Activated CD4-positive, alpha-beta memory T cell treated with anti-CD3 and anti-CD28 coated beads for 36 hours (primary cell): Measurements from ENCODE around the gene SYPL2. TPM values are rescaled to one million over a fixed set of nuclear protein-coding genes. Genes with fewer than 3 reads are reported as not detected.
"Not testable (repeated sequence)": the region's sequence is repeated elsewhere in the genome, so short reads cannot be mapped to it uniquely, and the experiment has no call there.

ENCODE experiments used
- CTCF ChIA-PET: fragments of 350-600 bp; sonication (Branson Sonifier 250); formaldehyde crosslinking; loops from one replicate; lab custom pipeline; 2021; ENCODE audit warnings: antibody characterized with exemption, inconsistent platforms; lab: Charles Lee
- POLR2A ChIA-PET: fragments of 350-600 bp; sonication (Branson Sonifier 250); formaldehyde crosslinking; loops from one replicate; lab custom pipeline; 2021; ENCODE audit warnings: antibody characterized with exemption; lab: Charles Lee
- DNase-seq: peaks from one replicate; pipeline ENCODE4 v3.0.0-alpha.2; 2020
- H3K27ac Mint-ChIP-seq: one replicate; pipeline ENCODE4 v1.8.0; 2021; ENCODE audit warnings: mixed read lengths
- H3K27me3 Mint-ChIP-seq: one replicate; pipeline ENCODE4 v1.8.0; 2021; ENCODE audit warnings: mixed read lengths
- H3K36me3 Mint-ChIP-seq: one replicate; pipeline ENCODE4 v1.8.0; 2021; ENCODE audit warnings: mixed read lengths
- H3K4me1 Mint-ChIP-seq: one replicate; pipeline ENCODE4 v1.8.0; 2021; ENCODE audit warnings: low read depth, mixed read lengths
- H3K4me3 Mint-ChIP-seq: one replicate; pipeline ENCODE4 v1.8.0; 2021; ENCODE audit warnings: mild to moderate bottlenecking, mixed read lengths
- H3K9me3 Mint-ChIP-seq: one replicate; pipeline ENCODE4 v1.8.0; 2021; ENCODE audit warnings: mixed read lengths
- intact Hi-C: fragments of 100-400 bp; cut with micrococcal nuclease; formaldehyde crosslinking; loops from one replicate; pipeline ENCODE4 v1.15.1; 2023
- total RNA-seq, 2 experiments: library from RNA; stranded (reverse); gene quantifications; one replicate each; pipeline ENCODE4 v1.2.3, GENCODE V29; 2021

SYPL2 gene
- total RNA-seq, 2 experiments from 2014 or later, result not detected

DNA sequence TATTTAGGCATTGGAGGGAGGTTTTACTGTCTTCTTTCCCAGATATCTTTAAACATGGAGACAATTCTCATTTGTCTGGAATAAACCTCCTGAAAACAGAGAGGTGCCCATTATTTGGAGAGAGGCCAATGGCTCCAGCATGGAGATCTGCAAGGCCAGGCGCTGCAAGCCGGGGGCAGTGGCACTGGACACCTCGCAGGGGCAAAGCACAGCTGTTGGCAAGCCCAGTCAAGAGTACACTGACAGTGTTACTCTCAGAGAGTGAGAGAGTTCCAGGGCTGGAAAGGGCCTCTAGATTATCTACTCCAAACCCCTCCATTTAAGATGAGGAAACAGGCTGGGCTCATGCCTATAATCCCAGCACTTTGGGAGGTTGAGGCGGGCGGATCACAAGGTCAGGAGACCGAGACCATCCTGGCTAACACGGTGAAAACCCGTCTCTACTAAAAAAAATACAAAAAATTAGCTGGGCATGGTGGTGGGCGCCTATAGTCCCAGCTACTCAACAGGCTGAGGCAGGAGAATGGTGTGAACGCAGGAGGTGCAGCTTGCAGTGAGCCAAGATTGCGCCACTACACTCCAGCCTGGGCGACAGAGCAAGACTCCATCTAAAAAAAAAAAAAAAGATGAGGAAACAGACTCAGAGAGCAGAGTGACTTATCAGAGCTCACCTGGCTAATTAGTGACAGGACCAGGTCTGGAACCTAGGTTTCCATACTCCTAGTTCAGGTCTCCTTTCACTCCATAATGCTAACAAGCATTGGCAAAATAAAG, 7.1 kb downstream of the SYPL2 start:
- H3K36me3 Mint-ChIP-seq, H3K4me3 Mint-ChIP-seq, POLR2A ChIA-PET, H3K27ac Mint-ChIP-seq, intact Hi-C loops, H3K9me3 Mint-ChIP-seq, H3K4me1 Mint-ChIP-seq, DNase-seq: not testable (repeated sequence)
- CTCF ChIA-PET, result interaction anchor here (0.6 to 1.2 kb wide), 2 partner anchors 26 to 59 kb away, joined by 4 read pairs; no protein-coding TSS in a partner anchor
- H3K27me3 Mint-ChIP-seq, result peaks cover 26% of the 10 kb centered on the region

DNA sequence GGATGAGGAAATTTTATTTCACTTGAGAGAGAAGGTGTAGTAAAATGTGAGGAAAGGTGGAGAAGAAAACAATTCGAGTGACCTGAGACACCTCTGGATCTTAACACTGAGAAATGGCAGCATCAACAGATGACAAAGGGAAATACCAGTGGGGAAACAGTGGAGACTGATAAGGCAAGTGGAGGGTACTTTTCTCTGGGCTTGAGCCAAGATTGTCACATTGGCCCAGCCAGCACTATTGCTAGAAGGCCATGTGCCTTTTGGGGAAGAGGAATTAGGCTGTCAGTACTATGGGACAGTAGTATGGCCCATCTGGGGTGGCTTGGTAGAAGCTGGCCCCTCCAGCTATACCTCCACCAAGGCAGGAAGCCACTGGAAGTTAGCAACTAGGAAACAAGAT, 8.4 kb downstream of the SYPL2 start:
- ChIA-PET CTCF (no interaction called here), POLR2A (no interaction called here)
- peaks cover 26% of the 10 kb centered on the region for H3K27me3 Mint-ChIP-seq
- intact Hi-C loops, result no loop called here
- DNase-seq, result no peak
- H3K36me3 Mint-ChIP-seq, result no peaks in the 10 kb centered on the region
- H3K9me3 Mint-ChIP-seq, result no peaks in the 10 kb centered on the region
- H3K4me1 Mint-ChIP-seq, result no peaks in the 10 kb centered on the region
- H3K27ac Mint-ChIP-seq, result no peak overlapping the region
- H3K4me3 Mint-ChIP-seq, result no peak overlapping the region

DNA sequence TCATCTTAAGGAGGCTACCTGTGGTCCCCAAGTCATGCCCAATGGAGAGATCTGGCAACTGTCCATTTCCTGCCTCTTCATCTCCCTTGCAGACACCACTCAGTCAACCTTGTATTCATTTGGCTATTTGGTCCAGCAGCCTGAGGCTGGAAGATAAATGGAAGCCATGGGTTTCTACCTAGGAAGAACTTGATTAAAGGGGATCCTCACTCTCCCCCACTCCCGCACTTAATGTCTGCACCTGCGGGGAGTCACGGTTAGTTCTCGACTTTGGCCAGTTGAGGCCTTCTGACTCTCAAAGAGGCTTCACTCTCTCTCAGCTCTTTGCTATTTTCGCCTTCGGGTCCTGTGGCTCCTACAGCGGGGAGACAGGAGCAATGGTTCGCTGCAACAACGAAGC, 8.9 kb downstream of the SYPL2 start:
- CTCF ChIA-PET, result no interaction called here
- no peaks in the 10 kb centered on the region for H3K36me3 Mint-ChIP-seq
- no peaks in the 10 kb centered on the region for H3K4me1 Mint-ChIP-seq
- no peak for DNase-seq
- no peak overlapping the region for H3K27ac Mint-ChIP-seq
- POLR2A ChIA-PET, result no interaction called here
- H3K9me3 Mint-ChIP-seq, result no peaks in the 10 kb centered on the region
- peaks cover 22% of the 10 kb centered on the region for H3K27me3 Mint-ChIP-seq
- intact Hi-C loops, result no loop called here
- no peak overlapping the region for H3K4me3 Mint-ChIP-seq

DNA sequence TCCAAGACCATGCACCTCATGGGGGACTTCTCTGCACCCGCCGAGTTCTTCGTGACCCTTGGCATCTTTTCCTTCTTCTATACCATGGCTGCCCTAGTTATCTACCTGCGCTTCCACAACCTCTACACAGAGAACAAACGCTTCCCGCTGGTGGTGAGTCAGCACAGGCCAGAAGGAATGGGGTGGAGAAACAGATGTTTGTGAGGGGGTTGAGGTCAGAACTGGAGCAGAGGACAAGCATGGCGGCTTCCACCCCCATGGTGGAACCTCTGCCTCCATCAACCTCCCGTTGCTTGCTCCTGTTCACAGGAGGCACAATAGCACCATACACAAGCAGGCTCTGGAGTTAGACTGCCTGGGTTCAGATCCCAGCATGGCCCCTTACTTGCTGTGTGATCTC, 10.5 kb downstream of the SYPL2 start:
- POLR2A ChIA-PET, result no interaction called here
- Mint-ChIP-seq H3K27me3 (peaks cover 12% of the 10 kb centered on the region), H3K4me1 (no peaks in the 10 kb centered on the region), H3K9me3 (no peaks in the 10 kb centered on the region), H3K4me3 (no peak overlapping the region), H3K27ac (no peak overlapping the region), H3K36me3 (no peaks in the 10 kb centered on the region)
- intact Hi-C loops, result no loop called here
- no peak for DNase-seq
- CTCF ChIA-PET, result interaction anchor here (1.0 kb wide), 1 partner anchor 17 kb away, joined by 3 read pairs; the partner anchor contains the start of gene CYB561D1

DNA sequence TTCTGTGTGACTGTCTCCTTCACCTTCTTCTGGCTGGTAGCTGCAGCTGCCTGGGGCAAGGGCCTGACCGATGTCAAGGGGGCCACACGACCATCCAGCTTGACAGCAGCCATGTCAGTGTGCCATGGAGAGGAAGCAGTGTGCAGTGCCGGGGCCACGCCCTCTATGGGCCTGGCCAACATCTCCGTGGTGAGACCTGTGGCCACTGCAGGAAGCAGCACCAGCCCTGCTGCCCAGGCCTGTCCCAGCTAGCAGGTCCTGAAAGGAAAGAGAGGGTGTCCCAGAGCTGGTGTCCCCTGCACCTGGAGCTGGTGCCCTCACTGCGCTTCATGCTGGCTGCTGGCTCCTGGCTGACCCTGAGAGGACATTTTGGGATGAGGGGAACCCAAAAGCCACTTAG, 11.5 kb downstream of the SYPL2 start:
- Mint-ChIP-seq H3K27me3 (peaks cover 10% of the 10 kb centered on the region), H3K9me3 (no peaks in the 10 kb centered on the region), H3K4me3 (no peak overlapping the region), H3K4me1 (peaks cover 7% of the 10 kb centered on the region), H3K36me3 (no peaks in the 10 kb centered on the region), H3K27ac (no peak overlapping the region)
- intact Hi-C loops, result no loop called here
- CTCF ChIA-PET, result interaction anchor here (0.6 to 1.3 kb wide), 3 partner anchors 15 to 393 kb away, joined by 3 to 5 read pairs (median 3); no protein-coding TSS in a partner anchor
- DNase-seq, result no peak
- POLR2A ChIA-PET, result no interaction called here

DNA sequence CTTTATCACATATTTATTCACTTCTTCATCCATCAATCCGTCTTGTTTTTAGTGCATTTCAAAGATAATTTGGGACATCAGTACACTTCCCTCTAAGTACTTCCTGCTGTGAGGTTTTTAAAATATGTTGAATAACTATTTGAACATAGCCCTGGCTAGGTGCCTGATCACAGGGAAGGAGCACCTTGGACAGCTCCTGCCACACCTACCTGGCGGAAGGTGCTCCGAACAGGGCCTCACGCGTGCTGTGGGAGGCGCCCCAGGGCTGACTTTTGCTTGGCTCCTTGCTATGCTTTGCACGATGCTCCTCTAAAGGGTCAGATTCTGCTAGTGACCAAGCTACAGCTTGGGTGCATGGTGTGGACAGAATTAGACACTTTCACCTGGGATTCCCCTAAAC, 12.5 kb downstream of the SYPL2 start:
- Mint-ChIP-seq H3K9me3 (no peaks in the 10 kb centered on the region), H3K4me3 (no peak overlapping the region), H3K27me3 (peaks cover 10% of the 10 kb centered on the region), H3K27ac (no peak overlapping the region), H3K4me1 (peaks cover 14% of the 10 kb centered on the region), H3K36me3 (no peaks in the 10 kb centered on the region)
- intact Hi-C loops, result no loop called here
- peak; percentile 56 for DNase-seq
- POLR2A ChIA-PET, result no interaction called here
- CTCF ChIA-PET, result interaction anchor here (0.7 to 1.6 kb wide), 5 partner anchors 11 to 53 kb away, joined by 3 to 6 read pairs (median 5); partner anchors contain the start of gene CYB561D1

DNA sequence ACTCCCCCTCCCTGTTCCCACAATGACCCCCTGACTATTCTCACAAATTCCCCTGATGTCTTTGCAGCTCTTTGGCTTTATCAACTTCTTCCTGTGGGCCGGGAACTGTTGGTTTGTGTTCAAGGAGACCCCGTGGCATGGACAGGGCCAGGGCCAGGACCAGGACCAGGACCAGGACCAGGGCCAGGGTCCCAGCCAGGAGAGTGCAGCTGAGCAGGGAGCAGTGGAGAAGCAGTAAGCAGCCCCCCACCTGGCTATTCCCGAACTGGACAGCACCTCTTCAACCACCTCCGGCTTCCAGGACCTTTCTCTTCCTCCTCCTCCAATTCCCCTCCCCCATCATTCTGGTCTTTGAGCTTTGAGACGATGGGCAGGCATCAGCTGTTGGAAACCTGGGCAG, 13.0 kb downstream of the SYPL2 start:
- H3K36me3 Mint-ChIP-seq, result no peaks in the 10 kb centered on the region
- no peak overlapping the region for H3K27ac Mint-ChIP-seq
- H3K9me3 Mint-ChIP-seq, result no peaks in the 10 kb centered on the region
- ChIA-PET POLR2A (no interaction called here), CTCF (interaction anchor here (1.0 to 1.6 kb wide), 5 partner anchors 11 to 18 kb away, joined by 3 to 6 read pairs (median 5); partner anchors contain the start of gene CYB561D1)
- intact Hi-C loops, result no loop called here
- H3K4me3 Mint-ChIP-seq, result no peak overlapping the region
- peaks cover 10% of the 10 kb centered on the region for H3K27me3 Mint-ChIP-seq
- H3K4me1 Mint-ChIP-seq, result peaks cover 16% of the 10 kb centered on the region
- no peak for DNase-seq

DNA sequence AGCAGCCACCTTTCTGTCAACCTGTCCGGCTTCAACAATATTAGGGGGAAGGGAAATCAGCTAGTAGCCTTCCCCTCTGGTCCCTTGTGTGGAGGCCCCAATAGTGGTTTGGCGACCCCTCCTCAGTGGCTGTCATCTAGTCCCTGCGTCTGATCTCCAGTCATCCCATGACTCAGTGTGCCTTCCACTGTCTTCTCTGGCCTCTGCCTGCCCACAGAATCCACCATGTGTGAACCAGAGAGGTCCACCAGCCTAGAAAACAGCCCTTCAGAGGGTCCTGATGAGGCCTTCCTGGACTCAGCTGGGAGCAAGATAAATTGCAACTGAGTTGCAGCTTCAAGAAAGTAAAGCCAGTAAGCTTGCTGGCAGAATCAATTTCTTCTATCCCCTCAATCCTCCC, 13.6 kb downstream of the SYPL2 start:
- H3K9me3 Mint-ChIP-seq, result no peaks in the 10 kb centered on the region
- H3K27me3 Mint-ChIP-seq, result peaks cover 10% of the 10 kb centered on the region
- DNase-seq, result no peak
- H3K4me1 Mint-ChIP-seq, result peaks cover 21% of the 10 kb centered on the region
- POLR2A ChIA-PET, result no interaction called here
- intact Hi-C loops, result loop anchor here (5.0 kb wide), 1 partner anchor 198 kb away; the partner anchor contains the start of gene PSRC1
- H3K36me3 Mint-ChIP-seq, result no peaks in the 10 kb centered on the region
- no peak overlapping the region for H3K4me3 Mint-ChIP-seq
- CTCF ChIA-PET, result interaction anchor here (1.0 to 1.6 kb wide), 2 partner anchors 13 to 14 kb away, joined by 3 to 5 read pairs; partner anchors contain the start of gene CYB561D1
- no peak overlapping the region for H3K27ac Mint-ChIP-seq

DNA sequence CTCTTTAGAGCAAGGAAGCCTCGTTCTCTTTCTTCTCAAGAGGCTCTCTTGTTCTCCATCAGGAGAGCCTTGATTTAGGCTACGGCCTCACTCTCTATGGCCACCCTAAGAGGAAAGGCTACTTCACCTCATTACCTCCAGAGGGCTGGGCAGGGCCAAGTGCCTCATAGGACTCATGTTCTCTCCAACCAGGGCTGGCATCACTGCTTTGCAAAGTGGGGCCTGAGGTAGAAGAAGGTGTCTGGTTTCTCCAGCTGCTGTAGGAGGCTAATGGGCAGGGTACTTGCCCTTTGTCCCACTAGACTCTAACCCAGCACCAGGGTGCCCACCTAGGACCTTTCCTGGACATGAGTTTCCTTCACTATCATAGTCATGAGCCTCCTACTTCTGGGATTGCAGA, 15.3 kb downstream of the SYPL2 start:
- Mint-ChIP-seq H3K4me3 (no peak overlapping the region), H3K4me1 (peaks cover 28% of the 10 kb centered on the region), H3K36me3 (no peaks in the 10 kb centered on the region), H3K9me3 (no peaks in the 10 kb centered on the region), H3K27ac (no peak overlapping the region), H3K27me3 (peaks cover 3% of the 10 kb centered on the region)
- intact Hi-C loops, result loop anchor here (2.0 to 5.0 kb wide), 2 partner anchors 199 to 503 kb away; partner anchors contain the start of genes AHCYL1 and PSRC1
- DNase-seq, result no peak
- ChIA-PET CTCF (interaction anchor here (21.0 to 31.5 kb wide), 2 partner anchors 20 to 50 kb away, joined by 437 to 1096 read pairs; partner anchors contain the start of genes AMIGO1, CYB561D1 and GPR61), POLR2A (interaction anchor here (3.2 to 4.7 kb wide), 2 partner anchors 12 to 55 kb away, joined by 18 to 36 read pairs; partner anchors contain the start of genes CYB561D1 and PSMA5)

DNA sequence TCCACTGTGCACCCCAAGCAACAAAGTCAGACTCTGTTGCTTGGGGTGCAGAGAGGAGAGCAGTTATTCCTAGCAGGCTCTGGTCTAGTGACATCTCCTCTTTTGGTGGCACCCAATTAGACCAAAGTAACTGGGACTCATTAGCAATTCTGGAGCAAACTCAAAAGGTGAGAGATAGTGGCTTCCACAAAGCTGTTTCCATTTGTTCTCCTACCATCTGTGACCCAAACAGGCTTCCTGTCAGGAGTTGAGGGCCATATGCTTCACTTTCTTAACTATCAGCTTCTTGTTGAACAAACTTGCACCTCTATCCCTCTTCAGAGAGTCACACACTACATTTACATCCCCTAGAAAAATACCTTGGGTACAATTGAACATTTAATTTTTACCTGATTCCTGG, 15.9 kb downstream of the SYPL2 start:
- peaks cover 28% of the 10 kb centered on the region for H3K4me1 Mint-ChIP-seq
- H3K4me3 Mint-ChIP-seq, result no peak overlapping the region
- no peaks in the 10 kb centered on the region for H3K36me3 Mint-ChIP-seq
- intact Hi-C loops, result loop anchor here (2.0 to 5.0 kb wide), 2 partner anchors 200 to 503 kb away; partner anchors contain the start of genes AHCYL1 and PSRC1
- H3K27ac Mint-ChIP-seq, result peak overlapping the region; percentile 20
- CTCF ChIA-PET, result interaction anchor here (1.5 to 31.5 kb wide), 5 partner anchors 20 to 67 kb away, joined by 6 to 1096 read pairs (median 9); partner anchors contain the start of genes AMIGO1, CYB561D1, GNAI3 and GPR61
- peaks cover 1% of the 10 kb centered on the region for H3K27me3 Mint-ChIP-seq
- POLR2A ChIA-PET, result interaction anchor here (0.8 to 4.7 kb wide), 5 partner anchors 11 to 66 kb away, joined by 3 to 36 read pairs (median 5); partner anchors contain the start of genes CYB561D1, GNAI3 and PSMA5
- DNase-seq, result no peak
- H3K9me3 Mint-ChIP-seq, result no peaks in the 10 kb centered on the region

DNA sequence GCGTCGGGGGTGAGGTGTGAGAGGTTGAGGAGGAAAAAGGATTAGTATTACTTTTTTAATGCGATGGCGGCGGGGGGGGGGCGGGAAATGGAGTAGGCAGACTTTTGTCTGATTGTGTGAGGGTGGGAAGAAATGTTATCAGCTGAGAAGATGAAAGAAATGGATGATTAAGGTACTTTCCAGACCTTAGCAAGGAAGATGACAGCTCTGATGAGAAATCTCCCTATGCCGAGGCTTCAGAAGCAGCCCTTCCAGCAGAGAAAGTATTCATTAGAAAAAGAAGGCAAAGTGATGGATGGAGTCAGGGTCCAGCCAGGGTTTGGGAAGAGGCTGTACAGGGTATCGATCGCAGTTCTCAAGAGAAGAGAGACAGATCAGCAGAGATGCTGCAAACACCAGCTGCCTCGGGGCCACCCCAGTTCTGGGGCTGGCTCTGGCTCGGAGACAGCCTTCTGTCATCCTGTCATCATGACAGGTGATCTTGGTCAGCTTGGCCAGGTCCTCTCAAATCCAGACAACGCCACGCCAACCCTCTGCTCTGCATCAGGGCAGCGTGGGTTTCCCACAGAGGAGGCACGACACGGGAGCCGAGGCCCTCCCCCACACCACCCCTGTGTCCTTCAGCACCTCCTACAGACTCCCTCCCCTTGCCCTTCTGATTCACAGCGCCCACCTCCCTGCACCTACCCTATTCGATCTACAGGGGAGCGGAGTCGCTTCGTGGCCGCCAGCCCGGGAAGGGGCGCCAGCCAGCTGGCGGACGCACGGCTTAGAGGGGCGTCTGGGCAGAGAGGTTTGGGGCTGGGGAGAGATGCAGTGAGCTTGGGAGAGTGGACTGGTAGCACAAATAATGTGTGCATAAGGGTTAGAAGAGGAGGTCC, 16.7 kb downstream of the SYPL2 start:
- POLR2A ChIA-PET, result interaction anchor here (0.8 to 4.7 kb wide), 15 partner anchors 10 to 233 kb away, joined by 3 to 36 read pairs (median 3); partner anchors contain the start of genes CYB561D1, GNAI3 and PSMA5
- peaks cover 1% of the 10 kb centered on the region for H3K36me3 Mint-ChIP-seq
- H3K27ac Mint-ChIP-seq, result peak overlapping the region; percentile 84
- peak overlapping the region; percentile 86 for H3K4me3 Mint-ChIP-seq
- no peaks in the 10 kb centered on the region for H3K9me3 Mint-ChIP-seq
- H3K27me3 Mint-ChIP-seq, result peaks cover 1% of the 10 kb centered on the region
- intact Hi-C loops, result loop anchor here (1.0 to 5.0 kb wide), 4 partner anchors 11 to 502 kb away; partner anchors contain the start of genes AHCYL1, CYB561D1, PSMA5 and PSRC1
- CTCF ChIA-PET, result interaction anchor here (0.6 to 31.5 kb wide), 7 partner anchors 19 to 393 kb away, joined by 3 to 1096 read pairs (median 7); partner anchors contain the start of genes AMIGO1, CYB561D1, GNAI3 and GPR61
- peaks cover 28% of the 10 kb centered on the region for H3K4me1 Mint-ChIP-seq
- DNase-seq, result peak; percentile 59
